PC-3 (cell line): ENCODE results near the gene AREL1.

Source experiments
- EZH2 ChIP-seq: fragments of 300-600 bp; sonication (generic); IDR thresholded peaks from one replicate; pipeline ENCODE4 v1.6.1; 2017; ENCODE audit warnings: antibody characterized with exemption, mild to moderate bottlenecking, low read length; ENCODE audit not compliant: unreplicated experiment
- TF ChIP-seq, protein P1 (sequence below): fragments of 300-600 bp; sonication (generic); conservative IDR thresholded peaks from 2 replicates; pipeline ENCODE4 v1.5.1; 2017; ENCODE audit warnings: antibody characterized with exemption, low read depth, mild to moderate bottlenecking, low read length

DNA sequence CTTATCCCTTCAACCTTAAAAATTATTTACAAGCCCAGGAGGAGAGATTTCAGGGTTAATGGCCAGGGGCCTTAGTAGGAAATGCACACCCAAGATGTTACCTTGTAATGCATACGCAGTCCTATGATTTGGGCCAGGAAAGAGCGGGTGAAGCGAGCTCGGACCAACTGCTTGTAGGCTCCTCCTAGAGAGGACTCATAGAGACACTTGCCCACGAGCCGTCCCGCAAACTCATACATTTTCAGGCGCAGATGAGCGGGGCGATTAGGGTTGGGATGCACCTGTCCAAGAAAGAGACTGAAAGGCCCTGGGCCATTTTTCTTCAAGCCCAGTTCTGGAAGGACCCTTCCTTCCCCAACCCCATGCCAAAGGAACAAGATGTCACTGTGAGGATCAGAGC lies 43.0 kb downstream of the AREL1 start:
- TF ChIP-seq, protein P1, sequence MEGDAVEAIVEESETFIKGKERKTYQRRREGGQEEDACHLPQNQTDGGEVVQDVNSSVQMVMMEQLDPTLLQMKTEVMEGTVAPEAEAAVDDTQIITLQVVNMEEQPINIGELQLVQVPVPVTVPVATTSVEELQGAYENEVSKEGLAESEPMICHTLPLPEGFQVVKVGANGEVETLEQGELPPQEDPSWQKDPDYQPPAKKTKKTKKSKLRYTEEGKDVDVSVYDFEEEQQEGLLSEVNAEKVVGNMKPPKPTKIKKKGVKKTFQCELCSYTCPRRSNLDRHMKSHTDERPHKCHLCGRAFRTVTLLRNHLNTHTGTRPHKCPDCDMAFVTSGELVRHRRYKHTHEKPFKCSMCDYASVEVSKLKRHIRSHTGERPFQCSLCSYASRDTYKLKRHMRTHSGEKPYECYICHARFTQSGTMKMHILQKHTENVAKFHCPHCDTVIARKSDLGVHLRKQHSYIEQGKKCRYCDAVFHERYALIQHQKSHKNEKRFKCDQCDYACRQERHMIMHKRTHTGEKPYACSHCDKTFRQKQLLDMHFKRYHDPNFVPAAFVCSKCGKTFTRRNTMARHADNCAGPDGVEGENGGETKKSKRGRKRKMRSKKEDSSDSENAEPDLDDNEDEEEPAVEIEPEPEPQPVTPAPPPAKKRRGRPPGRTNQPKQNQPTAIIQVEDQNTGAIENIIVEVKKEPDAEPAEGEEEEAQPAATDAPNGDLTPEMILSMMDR: no peak
- TF ChIP-seq EZH2: no peak
